ENCODE measurements around the gene CCT7. TPM values are rescaled to one million over a fixed set of nuclear protein-coding genes. Genes with fewer than 3 reads are reported as not detected.

Gene CCT7
- total RNA-seq, 1 experiment from 2014 or later: 319 TPM

- no TSS peak for BruUV-seq (replicated peaks)
- intact Hi-C loops (cut with micrococcal nuclease; ENCODE audit: unreplicated experiment): no loop called here
- Histone ChIP-seq H3K79me2 (ENCODE audit: low read depth) (no peaks in the 10 kb centered on the region), H2AFZ (no peak overlapping the region), H3K9me3 (ENCODE audit: insufficient read depth, low read depth) (no peaks in the 10 kb centered on the region), H3K4me2 (no peak overlapping the region), H3F3A (ENCODE audit: insufficient read depth, low read depth) (no peaks in the 10 kb centered on the region), H3K4me1 (replicated peaks; ENCODE audit: insufficient read depth) (no peaks in the 10 kb centered on the region), H4K20me1 (ENCODE audit: insufficient read depth) (peaks cover 13% of the 10 kb centered on the region; the same call in 1 of the 2 replicates), H3K27ac (no peak overlapping the region), H3K27me3 (ENCODE audit: insufficient read depth, low read depth) (no peaks in the 10 kb centered on the region), H3K36me3 (ENCODE audit: low read depth) (peaks cover 3% of the 10 kb centered on the region; the same call in 1 of the 2 replicates), H3K4me3 (no peak overlapping the region), H3K9me2 (ENCODE audit: insufficient read depth) (no peaks in the 10 kb centered on the region)
- TF ChIP-seq EZH2 (IDR thresholded peaks at IDR 0.05; ENCODE audit: low read depth) (no peak), CTCF (conservative IDR thresholded peaks at IDR 0.05) (no peak)
- POLR2A ChIA-PET (ENCODE audit: unreplicated experiment): no interaction called here
- DNase-seq: no peak
- CTCF ChIA-PET: no interaction called here
Observed at GRCh38 chr2:73264332-73264606, 30.2 kb downstream of the CCT7 start.

DNA sequence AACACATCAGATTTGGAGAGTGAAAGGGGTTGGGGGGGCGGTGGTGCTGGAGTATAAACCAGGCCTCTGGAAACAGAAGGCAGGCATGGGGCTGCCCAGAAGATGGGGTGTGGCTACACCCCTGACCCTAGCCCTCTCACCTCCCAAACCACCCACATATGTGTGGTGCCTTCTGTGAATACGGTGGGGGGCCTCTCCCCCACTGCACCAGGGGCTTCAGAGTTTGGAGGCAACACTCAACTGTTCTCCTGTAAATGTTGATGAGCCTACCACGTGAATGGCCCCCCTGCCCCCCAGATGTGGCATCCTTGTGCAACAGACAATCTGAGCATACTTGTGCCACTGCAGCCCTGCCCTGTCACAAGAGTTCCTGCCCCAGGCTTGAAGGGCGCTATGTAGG lies 30.7 kb downstream of the CCT7 start:
- Histone ChIP-seq H3K9me3 (ENCODE audit: insufficient read depth, low read depth) (no peaks in the 10 kb centered on the region), H3K4me3 (no peak overlapping the region), H2AFZ (no peak overlapping the region), H3K4me1 (replicated peaks; ENCODE audit: insufficient read depth) (no peaks in the 10 kb centered on the region), H3K27ac (no peak overlapping the region), H3K4me2 (no peak overlapping the region), H4K20me1 (ENCODE audit: insufficient read depth) (peaks cover 13% of the 10 kb centered on the region; the same call in 1 of the 2 replicates), H3K9me2 (ENCODE audit: insufficient read depth) (no peaks in the 10 kb centered on the region), H3F3A (ENCODE audit: insufficient read depth, low read depth) (no peaks in the 10 kb centered on the region), H3K27me3 (ENCODE audit: insufficient read depth, low read depth) (no peaks in the 10 kb centered on the region), H3K79me2 (ENCODE audit: low read depth) (no peaks in the 10 kb centered on the region), H3K36me3 (ENCODE audit: low read depth) (peaks cover 3% of the 10 kb centered on the region; the same call in 1 of the 2 replicates)
- BruUV-seq (replicated peaks): no TSS peak
- DNase-seq: no peak
- no peak for TF ChIP-seq CTCF (conservative IDR thresholded peaks at IDR 0.05)
- ChIA-PET CTCF (no interaction called here), POLR2A (ENCODE audit: unreplicated experiment) (no interaction called here)
- intact Hi-C loops (cut with micrococcal nuclease; ENCODE audit: unreplicated experiment): no loop called here

GRCh38 chr2:73265298-73266060 lies 31.4 kb downstream of the CCT7 start:
- POLR2A ChIA-PET (ENCODE audit: unreplicated experiment): no interaction called here
- BruUV-seq (replicated peaks): no TSS peak
- no peak overlapping the region for H3K4me2 ChIP-seq
- no peak overlapping the region for H3K27ac ChIP-seq
- CTCF ChIA-PET: no interaction called here
- no peaks in the 10 kb centered on the region for H3K4me1 ChIP-seq (replicated peaks; ENCODE audit: insufficient read depth)
- no peaks in the 10 kb centered on the region for H3K9me2 ChIP-seq (ENCODE audit: insufficient read depth)
- no peaks in the 10 kb centered on the region for H3K79me2 ChIP-seq (ENCODE audit: low read depth)
- H3K36me3 ChIP-seq (ENCODE audit: low read depth): peaks cover 3% of the 10 kb centered on the region; the same call in 1 of the 2 replicates
- no peak overlapping the region for H2AFZ ChIP-seq
- no peaks in the 10 kb centered on the region for H3F3A ChIP-seq (ENCODE audit: insufficient read depth, low read depth)
- intact Hi-C loops (cut with micrococcal nuclease; ENCODE audit: unreplicated experiment): no loop called here
- no peak overlapping the region for H3K4me3 ChIP-seq
- peaks cover 8% of the 10 kb centered on the region; the same call in 1 of the 2 replicates for H4K20me1 ChIP-seq (ENCODE audit: insufficient read depth)
- H3K27me3 ChIP-seq (ENCODE audit: insufficient read depth, low read depth): no peaks in the 10 kb centered on the region
- H3K9me3 ChIP-seq (ENCODE audit: insufficient read depth, low read depth): no peaks in the 10 kb centered on the region
- TF ChIP-seq CTCF (conservative IDR thresholded peaks at IDR 0.05): no peak
- no peak for TF ChIP-seq EZH2 (IDR thresholded peaks at IDR 0.05; ENCODE audit: low read depth)
- DNase-seq: no peak
